Karpas-422 (cell line): Measurements from ENCODE around the gene ANKRD18A. TPM values are rescaled to one million over a fixed set of nuclear protein-coding genes. Genes with fewer than 3 reads are reported as not detected.

ENCODE experiments used
- small RNA-seq: library from RNA; depleted of rRNA; stranded (forward); fragments of <200 nt; gene quantifications from one replicate; pipeline ENCODE3, GENCODE V24; 2014
- total RNA-seq: library from RNA; depleted of rRNA; stranded (reverse); fragments of >200 nt; shearing (Covaris generic); gene quantifications from 2 replicates; pipeline ENCODE4 v1.2.3, GENCODE V29; 2014; ENCODE audit warnings: low replicate concordance; rRNA removed

Gene ANKRD18A
- total RNA-seq, 1 experiment from 2014 or later = not detected

Small RNAs within 50 kb of the gene (small RNA-seq; reads per million reads assigned to genes)
- gene AL390726.1 = not detected
- not detected for gene AL390726.2
- gene AL390726.3 = not detected
- gene AL390726.4 = not detected
- gene AL390726.5 = not detected

Other genes starting within 250 kb of the ANKRD18A start
- gene ALDH1B1, start 227.9 kb downstream of the ANKRD18A start, total RNA-seq = 10.3 and 16.3 TPM in 2 replicates
- gene IGFBPL1, start 196.1 kb downstream of the ANKRD18A start, total RNA-seq = not detected in 2 replicates
- not detected in 2 replicates for gene FAM240B, start 99.5 kb upstream of the ANKRD18A start, total RNA-seq